Thoracic aorta (tissue), 2 donors: ENCODE results near the gene FAM177A1. TPM values are rescaled to one million over a fixed set of nuclear protein-coding genes. Genes with fewer than 3 reads are reported as not detected.

Experiments used
- ATAC-seq: fragments of 150-250 bp; one replicate; pipeline ENCODE4 v1.8.0; 2017; ENCODE audit warnings: low read depth; ENCODE audit not compliant: insufficient number of reproducible peaks, low FRiP score
- DNase-seq: peaks from one replicate; pipeline ENCODE4 v3.0.0-alpha.2; 2020; ENCODE audit warnings: low spot score
- H3K27ac ChIP-seq, 2 donors: fragments of 200-600 bp; sonication (generic); 1 replicate in 1 of 2; 2 replicates in 1 of 2; pipeline ENCODE4 v1.5.1; 2016; ENCODE audit warnings: mild to moderate bottlenecking in 2 of 2, moderate library complexity in 2 of 2
- H3K27me3 ChIP-seq: fragments of 200-600 bp; sonication (generic); replicated peaks from 2 replicates; pipeline ENCODE4 v1.6.0; 2016; ENCODE audit warnings: mild to moderate bottlenecking; ENCODE audit not compliant: insufficient read depth
- H3K36me3 ChIP-seq: fragments of 200-600 bp; sonication (generic); one replicate; pipeline ENCODE4 v1.5.1; 2016
- H3K4me1 ChIP-seq, 2 donors: fragments of 200-600 bp; sonication (generic); 1 replicate in 1 of 2; 2 replicates in 1 of 2; pipeline versions ENCODE4 v1.5.1 to v1.6.0; 2016; ENCODE audit warnings: low read depth in 2 of 2, mild to moderate bottlenecking in 1 of 2; ENCODE audit not compliant: control insufficient read depth in 1 of 2
- H3K4me3 ChIP-seq: fragments of 200-600 bp; sonication (generic); 2 replicates; pipeline ENCODE4 v1.5.1; 2016; ENCODE audit warnings: mild to moderate bottlenecking
- H3K9me3 ChIP-seq: fragments of 200-600 bp; sonication (generic); 2 replicates; pipeline ENCODE4 v1.5.1; 2016
- CTCF ChIP-seq: fragments of 200-600 bp; sonication (generic); IDR thresholded peaks from one replicate; pipeline ENCODE4 v1.5.1; 2019; ENCODE audit warnings: antibody characterized with exemption
- total RNA-seq, 2 donors: library from RNA; depleted of rRNA; stranded (reverse); fragments of >200 nt; gene quantifications; one replicate each; pipeline versions ENCODE4 v1.1.0 to v1.2.3, GENCODE V29; 2016

Gene FAM177A1
- total RNA-seq = 10 to 100 TPM; 60.0 to 73.8 TPM

DNA sequence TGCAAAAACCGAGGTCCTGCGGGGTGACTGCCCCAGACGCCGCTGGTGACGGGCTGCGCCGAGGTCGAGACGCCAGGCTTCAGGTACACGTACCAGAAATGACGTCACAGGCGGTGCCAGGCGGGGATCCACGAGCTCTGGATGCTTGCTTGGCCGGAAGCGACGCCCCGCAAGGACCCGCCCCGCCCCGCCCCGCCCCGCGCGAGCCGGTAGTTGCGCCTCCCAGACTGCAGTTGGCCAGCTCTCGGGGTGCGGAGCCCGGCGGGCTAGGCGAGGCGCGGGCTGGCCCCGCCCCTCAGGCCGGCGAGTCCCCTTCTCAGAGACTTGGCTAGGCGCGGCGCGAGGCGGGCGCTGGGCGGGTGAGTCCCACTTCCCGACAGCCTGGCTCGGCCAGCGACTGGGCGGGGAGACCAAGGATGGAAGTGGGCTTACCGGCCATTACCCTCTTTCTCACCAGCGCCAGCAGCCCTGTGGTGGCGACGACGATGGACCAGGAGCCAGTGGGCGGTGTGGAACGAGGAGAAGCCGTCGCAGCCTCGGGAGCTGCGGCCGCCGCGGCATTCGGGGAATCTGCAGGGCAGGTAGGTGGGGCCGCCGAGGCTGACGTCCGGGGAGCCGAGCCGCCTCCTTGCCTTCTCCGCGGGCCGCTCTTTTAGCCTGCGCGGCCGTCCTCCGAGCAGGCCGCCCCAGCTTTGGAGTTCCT lies at the start of gene FAM177A1:
Gene FAM177A1, plus strand, starts transcription at position 225 of the 703 bp plus-strand sequence. Its CDS starts 192 bp downstream, at position 417.
- Histone ChIP-seq H3K4me3 (peak within 1 kb of the TSS; percentile 72), H3K27ac (peak within 1 kb of the TSS; percentile 89 to 98), H3K27me3 (no peaks in the 10 kb centered on the region), H3K9me3 (no peaks in the 10 kb centered on the region), H3K36me3 (no peaks in the 10 kb centered on the region), H3K4me1 (peaks cover 17 to 35% of the 10 kb centered on the region in 2 donors)
- peak; percentile 89 for ATAC-seq
- DNase-seq = peak; percentile 96
- TF ChIP-seq CTCF = no peak

DNA sequence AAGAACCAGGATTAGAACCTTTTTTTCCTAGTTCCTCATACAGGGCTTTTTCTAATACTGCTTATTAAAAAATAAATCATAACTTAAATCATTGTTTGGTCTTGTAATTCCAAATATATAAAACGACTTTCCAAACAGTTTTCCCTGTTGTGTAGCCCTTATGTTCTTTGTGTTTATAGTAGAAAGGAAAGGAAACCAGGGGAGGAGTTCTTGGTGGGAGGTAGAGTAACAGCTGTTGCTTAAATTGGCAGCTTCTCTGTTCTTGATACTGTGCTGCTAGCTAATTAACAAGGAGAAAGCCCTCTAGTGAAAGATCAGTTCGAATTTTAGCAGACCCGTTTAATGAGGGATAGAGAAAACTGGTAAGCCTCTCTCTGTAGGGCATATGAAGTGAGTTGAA lies 48.3 kb upstream of the FAM177A1 start:
- H3K27me3 ChIP-seq = no peaks in the 10 kb centered on the region
- DNase-seq (no peak), ATAC-seq (no peak)
- H3K27ac ChIP-seq = no peak overlapping the region
- peaks cover 7% of the 10 kb centered on the region for H3K36me3 ChIP-seq
- TF ChIP-seq CTCF = no peak
- no peaks in the 10 kb centered on the region for H3K9me3 ChIP-seq
- peaks cover 4 to 6% of the 10 kb centered on the region in 2 donors for H3K4me1 ChIP-seq
- no peak overlapping the region for H3K4me3 ChIP-seq

GRCh38 chr14:34999500-34999899 lies 46.6 kb upstream of the FAM177A1 start:
- no peak for DNase-seq
- ATAC-seq = no peak
- H3K27me3 ChIP-seq = no peaks in the 10 kb centered on the region
- peaks cover 3 to 6% of the 10 kb centered on the region in 2 donors for H3K4me1 ChIP-seq
- H3K27ac ChIP-seq = no peak overlapping the region
- H3K4me3 ChIP-seq = no peak overlapping the region
- peaks cover 7% of the 10 kb centered on the region for H3K36me3 ChIP-seq
- TF ChIP-seq CTCF = no peak
- H3K9me3 ChIP-seq = no peaks in the 10 kb centered on the region

DNA sequence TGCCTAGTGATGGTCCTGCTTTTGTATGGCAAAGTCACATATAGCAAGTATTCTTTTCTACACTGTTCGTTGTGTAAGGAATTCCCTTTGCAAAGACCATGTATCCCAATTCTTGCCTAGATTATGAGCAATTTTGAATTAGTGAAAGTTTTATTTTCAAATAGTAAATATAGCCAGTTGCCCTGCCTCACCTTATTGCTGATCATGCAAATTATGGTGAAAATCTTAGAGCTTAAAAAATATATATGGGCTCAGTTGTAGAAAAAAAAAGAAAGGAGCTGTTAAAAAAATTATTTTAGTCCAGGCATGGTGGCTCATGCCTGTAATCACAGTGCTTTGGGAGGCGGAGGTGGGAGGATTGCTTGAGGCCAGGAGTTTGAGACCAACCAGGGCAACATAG lies 44.5 kb upstream of the FAM177A1 start:
- ATAC-seq = no peak
- Histone ChIP-seq H3K27me3 (no peaks in the 10 kb centered on the region), H3K9me3 (no peaks in the 10 kb centered on the region), H3K4me1 (peaks cover 0 to under 1% of the 10 kb centered on the region in 2 donors), H3K4me3 (no peak overlapping the region), H3K36me3 (peaks cover 7% of the 10 kb centered on the region), H3K27ac (no peak overlapping the region)
- no peak for DNase-seq
- no peak for TF ChIP-seq CTCF

- TF ChIP-seq CTCF = no peak
- ATAC-seq (no peak), DNase-seq (no peak)
- H3K36me3 ChIP-seq = peaks cover 4% of the 10 kb centered on the region
- H3K9me3 ChIP-seq = no peaks in the 10 kb centered on the region
- H3K27ac ChIP-seq = no peak overlapping the region
- H3K4me3 ChIP-seq = no peak overlapping the region
- H3K27me3 ChIP-seq = no peaks in the 10 kb centered on the region
- H3K4me1 ChIP-seq = no peaks in the 10 kb centered on the region
Observed at GRCh38 chr14:35004839-35005238, 41.2 kb upstream of the FAM177A1 start.
